CD14-positive monocyte (primary cell): ENCODE data around the gene TUBA1A. TPM values are rescaled to one million over a fixed set of nuclear protein-coding genes. Genes with fewer than 3 reads are reported as not detected.
A peak's percentile ranks its signal among the peaks of the same experiment; 100 is the strongest.
"Not testable (repeated sequence)": the region's sequence is repeated elsewhere in the genome, so short reads cannot be mapped to it uniquely, and the experiment has no call there.

Source experiments
- DNase-seq, 3 donors: peaks; one replicate each; pipeline ENCODE4 v3.0.0-alpha.2; 2011 to 2022
- H2AFZ ChIP-seq: 2 replicates; pipeline ENCODE4 v1.6.0; 2012; ENCODE audit warnings: mild to moderate bottlenecking, low read depth, low read length, inconsistent platforms; ENCODE audit not compliant: insufficient read depth, poor library complexity, severe bottlenecking
- H3K27ac ChIP-seq, 2 donors: 1 replicate in 1 of 2; 2 replicates in 1 of 2; pipeline ENCODE4 v1.5.1; 2012 to 2013; ENCODE audit warnings: low read length in 2 of 2, control low read depth in 1 of 2, inconsistent platforms in 1 of 2, low read depth in 1 of 2, mild to moderate bottlenecking in 1 of 2
- H3K27me3 ChIP-seq, 2 donors: one replicate each; pipeline versions ENCODE4 v1.6.0 to v1.6.1; 2011 to 2013; ENCODE audit warnings: low read length in 2 of 2; ENCODE audit not compliant: control insufficient read depth in 2 of 2, insufficient read depth in 2 of 2
- H3K36me3 ChIP-seq, 2 donors: replicated peaks in 1 of 2; 1 replicate in 1 of 2; 2 replicates in 1 of 2; pipeline versions ENCODE4 v1.5.1 to v1.6.1; 2012 to 2013; ENCODE audit warnings: low read length in 2 of 2, control low read depth in 1 of 2, inconsistent platforms in 1 of 2, mild to moderate bottlenecking in 1 of 2; ENCODE audit not compliant: insufficient read depth in 2 of 2, control insufficient read depth in 1 of 2
- H3K4me1 ChIP-seq, 2 donors: 1 replicate in 1 of 2; 2 replicates in 1 of 2; pipeline versions ENCODE4 v1.5.1 to v1.6.1; 2012 to 2013; ENCODE audit warnings: low read length in 2 of 2, control low read depth in 1 of 2, inconsistent platforms in 1 of 2, mild to moderate bottlenecking in 1 of 2, moderate library complexity in 1 of 2; ENCODE audit not compliant: insufficient read depth in 2 of 2, control insufficient read depth in 1 of 2
- H3K4me2 ChIP-seq: replicated peaks from 2 replicates; pipeline ENCODE3; 2012; ENCODE audit warnings: low read length, moderate library complexity, mild to moderate bottlenecking; ENCODE audit not compliant: poor library complexity, severe bottlenecking; ENCODE audit errors: extremely low read depth
- H3K4me3 ChIP-seq, 3 experiments: fragments of 200-600 bp in 1 of 3; sonication (generic) in 1 of 3; replicated peaks in 1 of 3; 1 replicate in 2 of 3; 2 replicates in 1 of 3; pipeline ENCODE4 v1.5.1; 2011 to 2013; ENCODE audit warnings: low read length in 3 of 3, mild to moderate bottlenecking in 3 of 3, control low read depth in 2 of 3, low read depth in 2 of 3, inconsistent platforms in 1 of 3, moderate library complexity in 1 of 3
- H3K79me2 ChIP-seq: 2 replicates; pipeline ENCODE4 v1.6.0; 2012; ENCODE audit warnings: mild to moderate bottlenecking, control low read depth, inconsistent platforms, low read length, moderate library complexity; ENCODE audit not compliant: insufficient read depth
- H3K9ac ChIP-seq: 2 replicates; pipeline ENCODE4 v1.6.0; 2017; ENCODE audit warnings: low read length, mild to moderate bottlenecking; ENCODE audit not compliant: insufficient read depth, poor library complexity, severe bottlenecking
- H3K9me3 ChIP-seq, 2 donors: replicated peaks in 1 of 2; 1 replicate in 1 of 2; 2 replicates in 1 of 2; pipeline versions ENCODE4 v1.5.1 to v1.6.1; 2012 to 2013; ENCODE audit warnings: low read length in 2 of 2, control low read depth in 1 of 2; ENCODE audit not compliant: control insufficient read depth in 1 of 2, insufficient read depth in 1 of 2
- H4K20me1 ChIP-seq: 2 replicates; pipeline ENCODE4 v1.6.0; 2012; ENCODE audit warnings: mild to moderate bottlenecking, low read length, control low read depth, moderate library complexity; ENCODE audit not compliant: insufficient read depth
- H3K27ac Mint-ChIP-seq, 7 donors: one replicate each; pipeline ENCODE4 v1.8.0; 2020; ENCODE audit warnings: mild to moderate bottlenecking in 7 of 7, mixed read lengths in 7 of 7, moderate library complexity in 6 of 7, inconsistent platforms in 2 of 7
- H3K27me3 Mint-ChIP-seq, 3 donors: one replicate each; pipeline ENCODE4 v1.8.0; 2021 to 2022; ENCODE audit warnings: low read depth in 3 of 3, mild to moderate bottlenecking in 3 of 3, mixed read lengths in 3 of 3, moderate library complexity in 3 of 3, inconsistent platforms in 1 of 3
- H3K36me3 Mint-ChIP-seq, 2 donors: one replicate each; pipeline ENCODE4 v1.8.0; 2020; ENCODE audit warnings: mixed read lengths in 2 of 2, inconsistent platforms in 1 of 2, mild to moderate bottlenecking in 1 of 2
- H3K4me1 Mint-ChIP-seq: one replicate; pipeline ENCODE4 v1.8.0; 2020; ENCODE audit warnings: mild to moderate bottlenecking, mixed read lengths
- H3K4me3 Mint-ChIP-seq, 2 donors: one replicate each; pipeline ENCODE4 v1.8.0; 2020; ENCODE audit warnings: mild to moderate bottlenecking in 2 of 2, mixed read lengths in 2 of 2, moderate library complexity in 1 of 2
- H3K9me3 Mint-ChIP-seq, 7 donors: one replicate each; pipeline ENCODE4 v1.8.0; 2020 to 2022; ENCODE audit warnings: mixed read lengths in 7 of 7, mild to moderate bottlenecking in 6 of 7, moderate library complexity in 6 of 7, inconsistent platforms in 2 of 7
- WGBS: methylation state at CpG from one replicate; pipeline ENCODE4 v1.1.5; 2013; ENCODE audit warnings: missing lambda C conversion rate; ENCODE audit not compliant: insufficient coverage; 5-methylcytosine and 5-hydroxymethylcytosine counted together
- intact Hi-C, 2 donors: fragments of 100-400 bp; cut with micrococcal nuclease; formaldehyde crosslinking; loops; one replicate each; pipeline versions ENCODE4 v1.15.0 to v1.15.1; 2023
- polyA plus RNA-seq, 3 donors: library from polyadenylated mRNA; depleted of rRNA in 1 of 3; unstranded in 2 of 3; stranded (reverse) in 1 of 3; fragments of 300-500 nt in 2 of 3; fragments of >200 nt in 1 of 3; fragmentation: Illumina TruSeq in 2 of 3; gene quantifications; 1 replicate in 2 of 3; 2 replicates in 1 of 3; pipeline ENCODE4 v1.2.3, GENCODE V29; 2012 to 2021
- small RNA-seq: library from RNA; depleted of rRNA; stranded (forward); fragments of <200 nt; gene quantifications from one replicate; pipeline ENCODE3, GENCODE V24; 2012; ENCODE audit warnings: low read depth; ENCODE audit not compliant: insufficient read length
- TF ChIP-seq, protein P1 (sequence below): fragments of 200-600 bp; IDR thresholded peaks from one replicate; pipeline ENCODE4 v1.8.0; 2022; ENCODE audit warnings: antibody characterized with exemption, mild to moderate bottlenecking

Gene TUBA1A
- polyA plus RNA-seq, 3 donors: 859 to 1,779 (median 946) TPM

DNA sequence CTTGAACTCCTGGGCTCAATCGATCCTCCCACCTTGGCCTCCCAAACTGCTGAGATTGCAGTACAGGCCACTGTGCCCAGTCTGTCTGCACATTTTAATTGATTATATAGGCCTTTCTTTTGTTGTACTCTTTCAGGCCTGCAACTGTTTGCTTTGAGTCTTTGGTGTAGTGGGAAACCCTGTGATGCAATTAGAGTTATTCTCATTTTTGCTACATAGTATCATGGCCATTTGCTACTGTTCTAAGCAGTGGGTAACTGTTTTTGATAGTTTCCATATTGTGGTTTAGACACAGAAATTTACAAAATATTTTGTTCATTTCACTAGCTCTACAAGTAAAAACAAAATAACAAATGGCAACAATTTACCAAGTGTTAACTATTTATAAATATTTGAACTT, 51.4 kb downstream of the TUBA1A start:
- Histone ChIP-seq H3K27me3 (no peaks in the 10 kb centered on the region), H3K4me2 (no peak overlapping the region), H3K9me3 (no peaks in the 10 kb centered on the region), H2AFZ (no peak overlapping the region), H3K79me2 (peaks cover 10% of the 10 kb centered on the region), H3K27ac (no peak overlapping the region), H3K9ac (no peak overlapping the region), H3K4me1 (peaks cover 4 to 13% of the 10 kb centered on the region in 2 donors), H4K20me1 (no peaks in the 10 kb centered on the region), H3K36me3 (no peaks in the 10 kb centered on the region), H3K4me3 (no peak overlapping the region)
- intact Hi-C loops: loop anchor here in 1 of 2 donors (10.0 kb wide), 1 partner anchor 97 kb away; no protein-coding TSS in a partner anchor
- peak overlapping the region in 1 of 7 donors; percentile 28 for H3K27ac Mint-ChIP-seq
- DNase-seq: no peak
- H3K27me3 Mint-ChIP-seq: no peaks in the 10 kb centered on the region
- WGBS: no CpG with 5 or more reads among the region's 1 CpG
- H3K9me3 Mint-ChIP-seq: no peaks in the 10 kb centered on the region
- H3K36me3 Mint-ChIP-seq: peaks cover 6 to 26% of the 10 kb centered on the region in 2 donors
- TF ChIP-seq, protein P1, sequence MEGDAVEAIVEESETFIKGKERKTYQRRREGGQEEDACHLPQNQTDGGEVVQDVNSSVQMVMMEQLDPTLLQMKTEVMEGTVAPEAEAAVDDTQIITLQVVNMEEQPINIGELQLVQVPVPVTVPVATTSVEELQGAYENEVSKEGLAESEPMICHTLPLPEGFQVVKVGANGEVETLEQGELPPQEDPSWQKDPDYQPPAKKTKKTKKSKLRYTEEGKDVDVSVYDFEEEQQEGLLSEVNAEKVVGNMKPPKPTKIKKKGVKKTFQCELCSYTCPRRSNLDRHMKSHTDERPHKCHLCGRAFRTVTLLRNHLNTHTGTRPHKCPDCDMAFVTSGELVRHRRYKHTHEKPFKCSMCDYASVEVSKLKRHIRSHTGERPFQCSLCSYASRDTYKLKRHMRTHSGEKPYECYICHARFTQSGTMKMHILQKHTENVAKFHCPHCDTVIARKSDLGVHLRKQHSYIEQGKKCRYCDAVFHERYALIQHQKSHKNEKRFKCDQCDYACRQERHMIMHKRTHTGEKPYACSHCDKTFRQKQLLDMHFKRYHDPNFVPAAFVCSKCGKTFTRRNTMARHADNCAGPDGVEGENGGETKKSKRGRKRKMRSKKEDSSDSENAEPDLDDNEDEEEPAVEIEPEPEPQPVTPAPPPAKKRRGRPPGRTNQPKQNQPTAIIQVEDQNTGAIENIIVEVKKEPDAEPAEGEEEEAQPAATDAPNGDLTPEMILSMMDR: no peak
- H3K4me3 Mint-ChIP-seq: no peak overlapping the region
- peaks cover 13% of the 10 kb centered on the region for H3K4me1 Mint-ChIP-seq

GRCh38 chr12:49136997-49137396, 51.9 kb downstream of the TUBA1A start:
- Histone ChIP-seq H3K4me1 (peaks cover 8 to 18% of the 10 kb centered on the region in 2 donors), H3K79me2 (peaks cover 14% of the 10 kb centered on the region)
- not testable (repeated sequence) for DNase-seq, H3K4me3 Mint-ChIP-seq, H2AFZ ChIP-seq, H3K36me3 ChIP-seq, H4K20me1 ChIP-seq, H3K9me3 ChIP-seq, H3K9me3 Mint-ChIP-seq, H3K27me3 Mint-ChIP-seq, H3K9ac ChIP-seq, H3K4me3 ChIP-seq, H3K4me2 ChIP-seq, H3K27ac ChIP-seq, H3K27me3 ChIP-seq
- Mint-ChIP-seq H3K4me1 (peaks cover 18% of the 10 kb centered on the region), H3K36me3 (peaks cover 6 to 25% of the 10 kb centered on the region in 2 donors), H3K27ac (peak overlapping the region in 1 of 7 donors; percentile 28)
- intact Hi-C loops: loop anchor here in 1 of 2 donors (10.0 kb wide), 1 partner anchor 98 kb away; no protein-coding TSS in a partner anchor
- WGBS: no CpG with 5 or more reads among the region's 3 CpGs

Small RNA genes within 50 kb of the gene (small RNA-seq; reads per million reads assigned to genes)
- not detected for gene RF00017

Other genes starting within 250 kb of the TUBA1A start
- gene ARF3, start 231.6 kb downstream of the TUBA1A start, polyA plus RNA-seq: 10 to 100 TPM; 56.5 to 88.5 (median 58.4) TPM
- under 1 TPM in 1 of 3 donors, not detected in 2; 0.23 TPM for gene WNT10B, start 217.3 kb downstream of the TUBA1A start, polyA plus RNA-seq
- under 1 TPM in 1 of 3 donors, not detected in 2; 0.33 TPM for gene WNT1, start 210.8 kb downstream of the TUBA1A start, polyA plus RNA-seq
- gene DDN, start 189.7 kb downstream of the TUBA1A start, polyA plus RNA-seq: under 1 TPM in 1 of 3 donors, not detected in 2; 0.27 TPM
- gene PRKAG1, start 170.3 kb downstream of the TUBA1A start, polyA plus RNA-seq: 10 to 100 TPM; 35.9 to 58.9 (median 50.1) TPM
- gene KMT2D, start 128.3 kb downstream of the TUBA1A start, polyA plus RNA-seq: 10 to 100 TPM in 1 of 3 donors, 1 to 10 TPM in 2; 1.2 to 66.9 (median 2.7) TPM
- under 1 TPM; 0.17 to 0.96 (median 0.50) TPM for gene RHEBL1, start 119.1 kb downstream of the TUBA1A start, polyA plus RNA-seq
- not detected for gene DHH, start 94.3 kb downstream of the TUBA1A start, polyA plus RNA-seq
- 100 to 1,000 TPM in 1 of 3 donors, 10 to 100 TPM in 2; 22.0 to 104 (median 25.9) TPM for gene LMBR1L, start 78.2 kb downstream of the TUBA1A start, polyA plus RNA-seq
- 100 to 1,000 TPM; 481 to 538 (median 528) TPM for gene TUBA1B, start 57.7 kb downstream of the TUBA1A start, polyA plus RNA-seq
- 100 to 1,000 TPM in 1 of 3 donors, 10 to 100 TPM in 2; 53.7 to 263 (median 61.0) TPM for gene TUBA1C, start 76.0 kb upstream of the TUBA1A start, polyA plus RNA-seq
- not detected for gene PRPH, start 106.1 kb upstream of the TUBA1A start, polyA plus RNA-seq
- under 1 TPM in 1 of 3 donors, not detected in 2; 0.05 TPM for gene TROAP, start 134.2 kb upstream of the TUBA1A start, polyA plus RNA-seq
- gene C1QL4, start 148.1 kb upstream of the TUBA1A start, polyA plus RNA-seq: not detected
- gene DNAJC22, start 157.8 kb upstream of the TUBA1A start, polyA plus RNA-seq: not detected
- gene SPATS2, start 178.4 kb upstream of the TUBA1A start, polyA plus RNA-seq: 1 to 10 TPM; 1.1 to 3.2 (median 1.8) TPM